DMS153 (cell line): ENCODE measurements around the gene NR4A1.
A peak's percentile ranks its signal among the peaks of the same experiment; 100 is the strongest.

ENCODE experiments used
- DNase-seq: peaks from one replicate; lab custom pipeline; 2025; lab: John Stamatoyannopoulos, UW

The NR4A1 gene

GRCh38 chr12:52018433-52019112, 32.7 kb upstream of the NR4A1 start:
- peak; percentile 18 for DNase-seq

GRCh38 chr12:52019113-52019770, 32.0 kb upstream of the NR4A1 start:
- no peak for DNase-seq

- DNase-seq, result peak; percentile 25
Observed at GRCh38 chr12:52020539-52021336, 30.5 kb upstream of the NR4A1 start.

GRCh38 chr12:52022841-52023181, 28.4 kb upstream of the NR4A1 start:
- DNase-seq, result no peak

- peak; percentile 50 for DNase-seq
Observed at GRCh38 chr12:52023182-52023975, 27.9 kb upstream of the NR4A1 start.

- DNase-seq, result no peak
Observed at GRCh38 chr12:52023976-52024688, 27.1 kb upstream of the NR4A1 start.

- DNase-seq, result no peak
Observed at GRCh38 chr12:52024845-52025230, 26.4 kb upstream of the NR4A1 start.

- DNase-seq, result no peak
Observed at GRCh38 chr12:52026263-52026662, 25.0 kb upstream of the NR4A1 start.

GRCh38 chr12:52027085-52027843, 24.0 kb upstream of the NR4A1 start:
- DNase-seq, result no peak

- peak; percentile 89 for DNase-seq
Observed at GRCh38 chr12:52029685-52030084, 21.6 kb upstream of the NR4A1 start.

GRCh38 chr12:52032446-52032803, 18.8 kb upstream of the NR4A1 start:
- no peak for DNase-seq

- DNase-seq, result peak; percentile 95
Observed at GRCh38 chr12:52032804-52033445, 18.3 kb upstream of the NR4A1 start.

GRCh38 chr12:52033446-52034140, 17.6 kb upstream of the NR4A1 start:
- DNase-seq, result no peak

GRCh38 chr12:52035190-52035589, 16.1 kb upstream of the NR4A1 start:
- no peak for DNase-seq

GRCh38 chr12:52035926-52036325, 15.3 kb upstream of the NR4A1 start:
- DNase-seq, result no peak

GRCh38 chr12:52036587-52037171, 14.6 kb upstream of the NR4A1 start:
- DNase-seq, result peak; percentile 63

- DNase-seq, result no peak
Observed at GRCh38 chr12:52037248-52037861, 13.9 kb upstream of the NR4A1 start.

- DNase-seq, result no peak
Observed at GRCh38 chr12:52038447-52038846, 12.8 kb upstream of the NR4A1 start.

- DNase-seq, result no peak
Observed at GRCh38 chr12:52041035-52041434, 10.2 kb upstream of the NR4A1 start.
